Daoy (cell line): ENCODE results near the gene AKNA. TPM values are rescaled to one million over a fixed set of nuclear protein-coding genes. Genes with fewer than 3 reads are reported as not detected.
A peak's percentile ranks its signal among the peaks of the same experiment; 100 is the strongest.

ENCODE experiments used
- DNase-seq: peaks from one replicate; pipeline ENCODE4 v3.0.0-alpha.2; 2015; ENCODE audit warnings: low read depth
- total RNA-seq: library from RNA; depleted of rRNA; stranded (reverse); fragments of >200 nt; shearing (Covaris generic); gene quantifications from 2 replicates; pipeline ENCODE4 v1.2.3, GENCODE V29; 2014

AKNA gene
- total RNA-seq, 1 experiment from 2014 or later = 1.5 TPM

- DNase-seq = no peak
These were observed 26.6 kb upstream of the AKNA start for GRCh38 chr9:114414346-114414745.

- no peak for DNase-seq
These were observed 26.1 kb upstream of the AKNA start for GRCh38 chr9:114413861-114414301.

- no peak for DNase-seq
These were observed 24.4 kb upstream of the AKNA start for GRCh38 chr9:114412048-114412683.

GRCh38 chr9:114411452-114411851 is 23.7 kb upstream of the AKNA start:
- no peak for DNase-seq

- no peak for DNase-seq
These were observed 23.1 kb upstream of the AKNA start for GRCh38 chr9:114410910-114411309.

- DNase-seq = no peak
These were observed 22.1 kb upstream of the AKNA start for GRCh38 chr9:114409842-114410241.

- peak; percentile 75 for DNase-seq
These were observed 21.5 kb upstream of the AKNA start for GRCh38 chr9:114409103-114409780.

- no peak for DNase-seq
These were observed 20.9 kb upstream of the AKNA start for GRCh38 chr9:114408645-114409044.

- DNase-seq = no peak
These were observed 20.1 kb upstream of the AKNA start for GRCh38 chr9:114407889-114408288.

GRCh38 chr9:114406441-114406840 is 18.7 kb upstream of the AKNA start:
- no peak for DNase-seq

GRCh38 chr9:114405294-114406034 is 17.7 kb upstream of the AKNA start:
- DNase-seq = peak; percentile 85

- no peak for DNase-seq
These were observed 16.7 kb upstream of the AKNA start for GRCh38 chr9:114404531-114404930.

GRCh38 chr9:114403153-114403756 is 15.5 kb upstream of the AKNA start:
- no peak for DNase-seq

- no peak for DNase-seq
These were observed 13.6 kb upstream of the AKNA start for GRCh38 chr9:114401344-114401743.

- DNase-seq = no peak
These were observed 13.0 kb upstream of the AKNA start for GRCh38 chr9:114400772-114401171.

- no peak for DNase-seq
These were observed 12.4 kb upstream of the AKNA start for GRCh38 chr9:114400219-114400618.

GRCh38 chr9:114399381-114399780 is 11.6 kb upstream of the AKNA start:
- DNase-seq = no peak

- peak; percentile 98 for DNase-seq
These were observed 10.2 kb upstream of the AKNA start for GRCh38 chr9:114397848-114398605.

- no peak for DNase-seq
These were observed 9.6 kb upstream of the AKNA start for GRCh38 chr9:114397219-114397847.

GRCh38 chr9:114396558-114397218 is 8.9 kb upstream of the AKNA start:
- DNase-seq = no peak

- DNase-seq = no peak
These were observed 8.0 kb upstream of the AKNA start for GRCh38 chr9:114395768-114396167.
